Mesothelial cell of epicardium (in vitro differentiated cells): ENCODE data around the gene LAMB3. TPM values are rescaled to one million over a fixed set of nuclear protein-coding genes. Genes with fewer than 3 reads are reported as not detected.

Experiments
- DNase-seq, 2 experiments: peaks; one replicate each; pipeline ENCODE4 v3.0.0; 2021; ENCODE audit warnings: low spot score in 2 of 2; ENCODE audit not compliant: unreplicated experiment in 2 of 2
- H3K27ac Mint-ChIP-seq: 2 replicates; pipeline ENCODE4 v1.8.0; 2021; ENCODE audit warnings: mixed read lengths
- H3K27me3 Mint-ChIP-seq: 2 replicates; pipeline ENCODE4 v1.8.0; 2021; ENCODE audit warnings: low read depth, mixed read lengths
- H3K36me3 Mint-ChIP-seq: 2 replicates; pipeline ENCODE4 v1.8.0; 2021; ENCODE audit warnings: mixed read lengths
- H3K4me1 Mint-ChIP-seq: 2 replicates; pipeline ENCODE4 v1.8.0; 2021; ENCODE audit warnings: mixed read lengths
- H3K4me3 Mint-ChIP-seq: 2 replicates; pipeline ENCODE4 v1.8.0; 2021; ENCODE audit warnings: mild to moderate bottlenecking, moderate library complexity, mixed read lengths
- H3K9me3 Mint-ChIP-seq: 2 replicates; pipeline ENCODE4 v1.8.0; 2021; ENCODE audit warnings: mixed read lengths
- total RNA-seq: library from RNA; stranded (reverse); gene quantifications from 3 replicates; pipeline ENCODE4 v1.2.1, GENCODE V29; 2021
- TF ChIP-seq, protein P1 (sequence below): fragments of 200-600 bp; sonication (generic); IDR thresholded peaks from one replicate; pipeline ENCODE4 v1.5.0; 2021; ENCODE audit warnings: antibody characterized with exemption; ENCODE audit not compliant: unreplicated experiment

The LAMB3 gene
- total RNA-seq, 1 donor from 2014 or later: 34.7 TPM

DNA sequence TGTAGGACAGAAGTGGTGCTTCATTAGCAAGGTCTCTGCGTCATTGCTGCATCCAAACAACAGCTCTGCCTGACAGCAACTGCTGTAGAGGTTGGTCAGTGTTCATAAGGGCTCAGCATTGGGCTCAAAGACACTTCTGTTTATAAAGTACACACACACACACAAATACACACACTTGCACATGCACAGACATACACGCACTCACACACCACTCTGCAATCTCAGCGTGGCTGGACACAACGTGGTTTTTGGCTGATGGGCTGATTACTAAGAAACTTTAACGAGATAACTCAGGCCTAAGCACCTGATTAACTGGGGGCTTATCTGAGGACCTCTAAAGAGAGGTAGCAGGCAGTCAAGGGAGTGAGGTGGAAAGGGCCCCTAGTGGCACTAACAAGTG, 48.3 kb downstream of the LAMB3 start:
- DNase-seq: no peak
- Mint-ChIP-seq H3K9me3 (no peaks in the 10 kb centered on the region), H3K4me3 (no peak overlapping the region), H3K4me1 (no peaks in the 10 kb centered on the region), H3K36me3 (peaks cover 4% of the 10 kb centered on the region), H3K27ac (no peak overlapping the region), H3K27me3 (peaks cover 2% of the 10 kb centered on the region)
- TF ChIP-seq, protein P1, sequence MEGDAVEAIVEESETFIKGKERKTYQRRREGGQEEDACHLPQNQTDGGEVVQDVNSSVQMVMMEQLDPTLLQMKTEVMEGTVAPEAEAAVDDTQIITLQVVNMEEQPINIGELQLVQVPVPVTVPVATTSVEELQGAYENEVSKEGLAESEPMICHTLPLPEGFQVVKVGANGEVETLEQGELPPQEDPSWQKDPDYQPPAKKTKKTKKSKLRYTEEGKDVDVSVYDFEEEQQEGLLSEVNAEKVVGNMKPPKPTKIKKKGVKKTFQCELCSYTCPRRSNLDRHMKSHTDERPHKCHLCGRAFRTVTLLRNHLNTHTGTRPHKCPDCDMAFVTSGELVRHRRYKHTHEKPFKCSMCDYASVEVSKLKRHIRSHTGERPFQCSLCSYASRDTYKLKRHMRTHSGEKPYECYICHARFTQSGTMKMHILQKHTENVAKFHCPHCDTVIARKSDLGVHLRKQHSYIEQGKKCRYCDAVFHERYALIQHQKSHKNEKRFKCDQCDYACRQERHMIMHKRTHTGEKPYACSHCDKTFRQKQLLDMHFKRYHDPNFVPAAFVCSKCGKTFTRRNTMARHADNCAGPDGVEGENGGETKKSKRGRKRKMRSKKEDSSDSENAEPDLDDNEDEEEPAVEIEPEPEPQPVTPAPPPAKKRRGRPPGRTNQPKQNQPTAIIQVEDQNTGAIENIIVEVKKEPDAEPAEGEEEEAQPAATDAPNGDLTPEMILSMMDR: no peak

DNA sequence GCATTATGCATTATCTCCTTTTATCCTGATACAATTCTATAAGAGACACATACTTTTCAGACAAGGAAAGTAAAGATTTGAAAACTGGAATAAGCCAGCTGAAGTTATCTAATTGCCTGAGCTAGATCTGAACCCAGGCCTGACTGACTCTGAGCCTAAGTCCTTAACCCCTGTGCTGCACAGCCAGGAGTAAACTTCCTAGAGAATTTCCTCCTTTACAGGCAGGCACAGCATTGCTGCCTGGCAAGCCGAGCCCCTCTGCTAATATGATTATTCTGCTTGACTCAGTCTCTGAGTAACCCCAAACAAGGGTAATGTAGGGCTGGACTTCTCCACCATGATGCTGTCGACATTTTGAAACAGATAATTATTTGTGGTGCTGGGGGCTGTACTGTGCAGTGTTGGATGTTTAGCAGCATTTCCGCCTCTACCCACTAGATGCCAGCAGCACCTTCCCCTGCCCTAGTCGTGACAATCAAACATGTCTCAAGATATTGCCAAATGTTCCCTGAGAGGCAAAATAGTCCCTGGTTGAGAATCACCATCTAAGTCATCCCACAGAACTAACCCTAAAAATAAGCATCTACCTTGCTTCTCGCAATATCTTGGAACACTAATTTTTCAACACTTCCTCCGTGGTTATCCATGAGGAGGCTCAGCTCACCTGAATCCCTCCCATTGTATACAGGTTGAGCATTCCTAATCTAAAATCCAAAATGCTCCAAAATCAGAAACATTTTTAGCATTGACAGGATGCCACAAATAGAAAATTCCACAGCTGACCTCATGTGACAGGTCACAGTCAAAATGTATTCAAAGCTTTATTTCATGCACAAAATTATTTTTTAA, 50.2 kb downstream of the LAMB3 start:
- H3K4me3 Mint-ChIP-seq: no peak overlapping the region
- TF ChIP-seq, protein P1: no peak

DNA sequence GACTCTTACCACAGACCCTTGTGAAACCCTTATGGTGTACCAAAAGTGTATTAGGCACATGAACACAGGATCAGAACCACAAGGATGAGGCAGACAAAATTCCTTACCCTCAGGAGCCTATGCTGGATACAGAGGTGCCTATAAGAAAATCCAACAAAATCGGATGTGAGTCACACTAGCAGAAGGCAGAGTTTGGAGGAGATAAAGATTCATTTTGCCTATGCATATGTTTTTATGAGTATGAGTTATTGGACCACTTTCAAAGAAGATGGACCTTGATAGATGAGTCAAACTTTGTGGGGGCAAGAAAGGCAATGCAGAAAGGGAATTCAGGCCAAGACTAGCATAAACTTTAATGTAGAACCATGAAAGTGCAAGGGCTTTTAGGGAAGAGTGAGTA, 51.7 kb downstream of the LAMB3 start:
- Mint-ChIP-seq H3K27me3 (peaks cover 2% of the 10 kb centered on the region), H3K4me1 (no peaks in the 10 kb centered on the region), H3K4me3 (no peak overlapping the region), H3K9me3 (no peaks in the 10 kb centered on the region), H3K36me3 (no peaks in the 10 kb centered on the region), H3K27ac (no peak overlapping the region)
- TF ChIP-seq, protein P1: no peak
- DNase-seq: no peak

More for the DNA sequence above, 50.2 kb downstream of the LAMB3 start:
- H3K27me3 Mint-ChIP-seq: peaks cover 2% of the 10 kb centered on the region
- peaks cover 4% of the 10 kb centered on the region for H3K36me3 Mint-ChIP-seq
- DNase-seq: no peak
- H3K9me3 Mint-ChIP-seq: no peaks in the 10 kb centered on the region
- no peaks in the 10 kb centered on the region for H3K4me1 Mint-ChIP-seq
- H3K27ac Mint-ChIP-seq: no peak overlapping the region

DNA sequence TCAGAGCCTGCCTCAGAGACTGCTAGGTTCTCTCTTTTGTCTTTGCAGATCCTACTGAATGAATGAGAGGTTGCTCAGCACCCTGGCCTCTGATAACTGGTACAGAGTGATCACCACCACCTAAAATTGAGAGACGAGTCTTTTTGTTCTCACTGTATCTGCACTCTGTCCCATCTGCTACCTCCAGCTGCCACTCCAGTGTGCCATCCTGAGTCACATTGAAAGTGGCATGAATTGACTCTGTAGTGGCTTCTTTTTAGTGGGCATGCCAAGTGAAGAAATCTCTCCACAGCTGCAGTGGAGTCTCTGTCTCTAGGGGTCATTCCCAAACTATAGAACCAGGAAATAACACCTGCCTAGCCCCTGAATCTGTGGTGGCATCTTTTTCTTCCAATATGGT, 54.0 kb downstream of the LAMB3 start:
- H3K27me3 Mint-ChIP-seq: peaks cover 2% of the 10 kb centered on the region
- peaks cover 3% of the 10 kb centered on the region for H3K4me1 Mint-ChIP-seq
- no peak overlapping the region for H3K27ac Mint-ChIP-seq
- TF ChIP-seq, protein P1: no peak
- no peaks in the 10 kb centered on the region for H3K36me3 Mint-ChIP-seq
- no peak overlapping the region for H3K4me3 Mint-ChIP-seq
- DNase-seq: no peak
- no peaks in the 10 kb centered on the region for H3K9me3 Mint-ChIP-seq

GRCh38 chr1:209597499-209597898, 54.7 kb downstream of the LAMB3 start:
- Mint-ChIP-seq H3K27me3 (peaks cover 4% of the 10 kb centered on the region), H3K27ac (no peak overlapping the region), H3K9me3 (no peaks in the 10 kb centered on the region), H3K4me1 (peaks cover 3% of the 10 kb centered on the region), H3K36me3 (no peaks in the 10 kb centered on the region), H3K4me3 (no peak overlapping the region)
- no peak for DNase-seq
- TF ChIP-seq, protein P1: no peak
